HEK293 (cell line): Measurements from ENCODE around the gene LAMA5.

Source experiments
- ZNF133 ChIP-seq: fragments of 450-650 bp; formaldehyde crosslinking; IDR thresholded peaks from 2 replicates; pipeline ENCODE4 v1.5.1; 2016; ENCODE audit warnings: missing biosample characterization, missing genetic modification characterization
- ZNF174 ChIP-seq: fragments of 450-650 bp; formaldehyde crosslinking; IDR thresholded peaks from 2 replicates; pipeline ENCODE4 v1.5.0; 2017; ENCODE audit warnings: missing biosample characterization, mild to moderate bottlenecking, missing genetic modification characterization
- ZNF660 ChIP-seq: fragments of 450-650 bp; IDR thresholded peaks from 2 replicates; pipeline ENCODE4 v1.5.1; 2018; ENCODE audit warnings: missing biosample characterization, mild to moderate bottlenecking, missing genetic modification characterization
- ZNF777 ChIP-seq: fragments of 450-650 bp; formaldehyde crosslinking; IDR thresholded peaks from 2 replicates; pipeline ENCODE4 v1.5.1; 2017; ENCODE audit warnings: missing biosample characterization, missing genetic modification characterization, borderline replicate concordance
- TF ChIP-seq, protein P1 (sequence below): fragments of 450-650 bp; formaldehyde crosslinking; IDR thresholded peaks from 2 replicates; pipeline ENCODE4 v1.5.1; 2016; ENCODE audit warnings: missing biosample characterization, missing genetic modification characterization
- TF ChIP-seq, protein P2 (sequence below): fragments of 450-650 bp; formaldehyde crosslinking; IDR thresholded peaks from 2 replicates; pipeline ENCODE4 v1.5.1; 2017; ENCODE audit warnings: missing biosample characterization, mild to moderate bottlenecking, missing genetic modification characterization, moderate library complexity
- TF ChIP-seq, protein P3 (sequence below): fragments of 450-650 bp; formaldehyde crosslinking; IDR thresholded peaks from 2 replicates; pipeline ENCODE4 v1.5.1; 2016; ENCODE audit warnings: missing biosample characterization, missing genetic modification characterization
- TF ChIP-seq, protein P4 (sequence below): fragments of 450-650 bp; formaldehyde crosslinking; IDR thresholded peaks from 2 replicates; pipeline ENCODE4 v1.5.1; 2016; ENCODE audit warnings: missing biosample characterization, missing genetic modification characterization

DNA sequence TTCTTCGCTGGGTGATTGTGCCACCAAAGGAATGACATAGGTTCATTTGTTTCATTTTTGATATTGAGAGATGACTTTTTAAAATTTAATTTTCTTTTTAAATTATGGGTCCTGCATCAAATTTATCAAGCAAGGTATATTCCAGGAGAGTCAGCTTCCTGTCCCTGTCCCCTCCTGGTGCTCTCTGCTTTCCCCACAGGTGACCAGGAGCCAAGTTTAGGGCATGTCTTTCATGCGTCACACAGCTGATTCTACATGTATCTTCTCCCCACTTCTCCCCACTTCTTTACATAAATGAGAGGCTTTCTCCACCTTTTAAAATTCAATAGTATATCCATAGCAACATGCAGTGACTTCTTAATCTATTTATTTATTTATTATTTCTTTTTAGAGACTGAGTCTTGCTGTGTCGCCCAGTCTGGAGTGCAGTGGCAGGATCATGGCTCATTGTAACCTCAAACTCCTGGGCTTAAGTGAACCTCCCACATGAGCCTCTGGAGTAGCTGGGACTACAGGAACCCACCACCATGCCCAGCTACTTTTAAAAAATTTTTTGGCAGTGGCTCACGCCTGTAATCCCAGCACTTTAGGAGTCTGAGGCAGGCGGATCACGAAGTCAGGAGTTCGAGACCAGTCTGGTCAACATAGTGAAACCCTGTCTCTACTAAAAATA is 98.7 kb downstream of the LAMA5 start:
- TF ChIP-seq ZNF174 (tag by site-specific recombination) (no peak), ZNF777 (no peak), ZNF660 (tag by site-specific recombination) (no peak), ZNF133 (tag by site-specific recombination) (no peak)
- TF ChIP-seq, protein P1, sequence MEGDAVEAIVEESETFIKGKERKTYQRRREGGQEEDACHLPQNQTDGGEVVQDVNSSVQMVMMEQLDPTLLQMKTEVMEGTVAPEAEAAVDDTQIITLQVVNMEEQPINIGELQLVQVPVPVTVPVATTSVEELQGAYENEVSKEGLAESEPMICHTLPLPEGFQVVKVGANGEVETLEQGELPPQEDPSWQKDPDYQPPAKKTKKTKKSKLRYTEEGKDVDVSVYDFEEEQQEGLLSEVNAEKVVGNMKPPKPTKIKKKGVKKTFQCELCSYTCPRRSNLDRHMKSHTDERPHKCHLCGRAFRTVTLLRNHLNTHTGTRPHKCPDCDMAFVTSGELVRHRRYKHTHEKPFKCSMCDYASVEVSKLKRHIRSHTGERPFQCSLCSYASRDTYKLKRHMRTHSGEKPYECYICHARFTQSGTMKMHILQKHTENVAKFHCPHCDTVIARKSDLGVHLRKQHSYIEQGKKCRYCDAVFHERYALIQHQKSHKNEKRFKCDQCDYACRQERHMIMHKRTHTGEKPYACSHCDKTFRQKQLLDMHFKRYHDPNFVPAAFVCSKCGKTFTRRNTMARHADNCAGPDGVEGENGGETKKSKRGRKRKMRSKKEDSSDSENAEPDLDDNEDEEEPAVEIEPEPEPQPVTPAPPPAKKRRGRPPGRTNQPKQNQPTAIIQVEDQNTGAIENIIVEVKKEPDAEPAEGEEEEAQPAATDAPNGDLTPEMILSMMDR (tag by site-specific recombination) = no peak
- TF ChIP-seq, protein P2, sequence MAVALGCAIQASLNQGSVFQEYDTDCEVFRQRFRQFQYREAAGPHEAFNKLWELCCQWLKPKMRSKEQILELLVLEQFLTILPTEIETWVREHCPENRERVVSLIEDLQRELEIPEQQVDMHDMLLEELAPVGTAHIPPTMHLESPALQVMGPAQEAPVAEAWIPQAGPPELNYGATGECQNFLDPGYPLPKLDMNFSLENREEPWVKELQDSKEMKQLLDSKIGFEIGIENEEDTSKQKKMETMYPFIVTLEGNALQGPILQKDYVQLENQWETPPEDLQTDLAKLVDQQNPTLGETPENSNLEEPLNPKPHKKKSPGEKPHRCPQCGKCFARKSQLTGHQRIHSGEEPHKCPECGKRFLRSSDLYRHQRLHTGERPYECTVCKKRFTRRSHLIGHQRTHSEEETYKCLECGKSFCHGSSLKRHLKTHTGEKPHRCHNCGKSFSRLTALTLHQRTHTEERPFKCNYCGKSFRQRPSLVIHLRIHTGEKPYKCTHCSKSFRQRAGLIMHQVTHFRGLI = no peak
- TF ChIP-seq, protein P3, sequence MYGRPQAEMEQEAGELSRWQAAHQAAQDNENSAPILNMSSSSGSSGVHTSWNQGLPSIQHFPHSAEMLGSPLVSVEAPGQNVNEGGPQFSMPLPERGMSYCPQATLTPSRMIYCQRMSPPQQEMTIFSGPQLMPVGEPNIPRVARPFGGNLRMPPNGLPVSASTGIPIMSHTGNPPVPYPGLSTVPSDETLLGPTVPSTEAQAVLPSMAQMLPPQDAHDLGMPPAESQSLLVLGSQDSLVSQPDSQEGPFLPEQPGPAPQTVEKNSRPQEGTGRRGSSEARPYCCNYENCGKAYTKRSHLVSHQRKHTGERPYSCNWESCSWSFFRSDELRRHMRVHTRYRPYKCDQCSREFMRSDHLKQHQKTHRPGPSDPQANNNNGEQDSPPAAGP (tag by site-specific recombination) = no peak
- TF ChIP-seq, protein P4, sequence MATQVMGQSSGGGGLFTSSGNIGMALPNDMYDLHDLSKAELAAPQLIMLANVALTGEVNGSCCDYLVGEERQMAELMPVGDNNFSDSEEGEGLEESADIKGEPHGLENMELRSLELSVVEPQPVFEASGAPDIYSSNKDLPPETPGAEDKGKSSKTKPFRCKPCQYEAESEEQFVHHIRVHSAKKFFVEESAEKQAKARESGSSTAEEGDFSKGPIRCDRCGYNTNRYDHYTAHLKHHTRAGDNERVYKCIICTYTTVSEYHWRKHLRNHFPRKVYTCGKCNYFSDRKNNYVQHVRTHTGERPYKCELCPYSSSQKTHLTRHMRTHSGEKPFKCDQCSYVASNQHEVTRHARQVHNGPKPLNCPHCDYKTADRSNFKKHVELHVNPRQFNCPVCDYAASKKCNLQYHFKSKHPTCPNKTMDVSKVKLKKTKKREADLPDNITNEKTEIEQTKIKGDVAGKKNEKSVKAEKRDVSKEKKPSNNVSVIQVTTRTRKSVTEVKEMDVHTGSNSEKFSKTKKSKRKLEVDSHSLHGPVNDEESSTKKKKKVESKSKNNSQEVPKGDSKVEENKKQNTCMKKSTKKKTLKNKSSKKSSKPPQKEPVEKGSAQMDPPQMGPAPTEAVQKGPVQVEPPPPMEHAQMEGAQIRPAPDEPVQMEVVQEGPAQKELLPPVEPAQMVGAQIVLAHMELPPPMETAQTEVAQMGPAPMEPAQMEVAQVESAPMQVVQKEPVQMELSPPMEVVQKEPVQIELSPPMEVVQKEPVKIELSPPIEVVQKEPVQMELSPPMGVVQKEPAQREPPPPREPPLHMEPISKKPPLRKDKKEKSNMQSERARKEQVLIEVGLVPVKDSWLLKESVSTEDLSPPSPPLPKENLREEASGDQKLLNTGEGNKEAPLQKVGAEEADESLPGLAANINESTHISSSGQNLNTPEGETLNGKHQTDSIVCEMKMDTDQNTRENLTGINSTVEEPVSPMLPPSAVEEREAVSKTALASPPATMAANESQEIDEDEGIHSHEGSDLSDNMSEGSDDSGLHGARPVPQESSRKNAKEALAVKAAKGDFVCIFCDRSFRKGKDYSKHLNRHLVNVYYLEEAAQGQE (tag by site-specific recombination) = no peak
